Glomerular endothelial cell (primary cell): ENCODE results near the gene ADAM17. TPM values are rescaled to one million over a fixed set of nuclear protein-coding genes. Genes with fewer than 3 reads are reported as not detected.
A peak's percentile ranks its signal among the peaks of the same experiment; 100 is the strongest.
"Not testable (repeated sequence)": the region's sequence is repeated elsewhere in the genome, so short reads cannot be mapped to it uniquely, and the experiment has no call there.

Source experiments
- DNase-seq: peaks from one replicate; pipeline ENCODE4 v3.0.0-alpha.2; 2011; ENCODE audit warnings: low read depth, low spot score; ENCODE audit errors: extremely low read depth
- total RNA-seq: library from RNA; depleted of rRNA; stranded (reverse); fragments of >200 nt; gene quantifications from 2 replicates; pipeline ENCODE4 v1.2.3, GENCODE V29; 2015

The ADAM17 gene
- total RNA-seq: 35.0 and 42.2 TPM in 2 replicates

DNA sequence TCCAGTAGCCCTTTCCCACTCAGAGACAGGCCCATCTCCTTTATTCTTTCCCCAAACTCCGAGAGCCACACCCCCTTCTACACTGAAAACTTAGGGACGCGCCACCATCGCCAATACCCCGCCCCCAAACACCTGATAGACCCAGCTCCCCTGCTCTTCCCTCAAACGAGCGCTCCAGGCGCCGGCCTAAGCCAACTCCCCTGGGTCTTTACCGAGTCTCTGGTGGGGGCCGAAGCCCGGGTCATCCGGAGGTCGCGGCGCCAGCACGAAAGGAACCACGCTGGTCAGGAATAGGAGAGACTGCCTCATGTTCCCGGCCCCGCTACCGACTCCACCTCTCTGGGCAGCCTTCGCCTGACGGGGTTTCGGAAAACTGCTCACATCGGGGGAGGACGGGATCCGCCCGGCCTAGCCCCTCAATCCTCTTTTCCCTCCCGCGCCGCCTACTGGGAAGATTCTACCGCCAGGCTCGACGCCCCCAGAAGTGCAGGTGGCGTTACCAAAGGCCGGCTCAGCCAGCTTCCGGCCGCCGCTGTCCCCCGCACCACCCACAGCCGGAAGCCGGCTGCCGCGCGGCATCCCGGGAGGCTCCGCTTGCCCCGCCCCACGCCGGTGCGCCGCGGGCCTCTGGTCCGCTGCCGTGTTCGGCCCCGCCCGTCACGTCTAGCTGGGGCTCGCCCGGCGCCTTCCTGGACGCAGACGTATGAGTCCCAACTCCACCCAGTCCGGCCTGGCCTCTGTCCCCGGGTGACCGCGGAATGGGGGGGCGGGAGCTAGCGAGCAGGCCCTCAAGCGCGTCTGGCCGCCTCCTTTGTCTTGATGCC is at the start of gene ADAM17:
ADAM17 (minus strand) TSS at position 534 of the 824 bp plus-strand sequence; CDS start at position 309, 225 bp downstream.
- no peak for DNase-seq

- DNase-seq: no peak
Measured at GRCh38 chr2:9602412-9602811, 46.8 kb upstream of the ADAM17 start.

GRCh38 chr2:9601397-9601796 is 45.8 kb upstream of the ADAM17 start:
- DNase-seq: no peak

DNA sequence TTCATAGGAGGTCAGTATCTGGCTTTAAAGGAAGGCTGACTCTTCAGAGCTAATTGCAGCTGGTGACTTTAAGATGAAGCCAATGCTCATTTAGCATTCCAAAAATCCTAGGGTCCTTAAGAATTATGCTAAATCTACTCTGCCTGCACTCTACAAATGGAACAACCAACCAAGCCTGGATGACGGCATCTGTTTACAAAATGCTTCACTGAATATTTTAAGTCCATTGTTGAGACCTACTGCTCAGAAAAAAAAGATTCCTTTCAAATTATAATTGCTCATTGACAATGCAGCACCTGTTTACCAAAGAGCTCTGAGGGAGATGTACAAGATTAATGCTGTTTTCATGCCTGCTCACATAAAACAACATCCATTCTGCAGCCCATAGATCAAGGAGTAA is 43.8 kb upstream of the ADAM17 start:
- no peak for DNase-seq

DNA sequence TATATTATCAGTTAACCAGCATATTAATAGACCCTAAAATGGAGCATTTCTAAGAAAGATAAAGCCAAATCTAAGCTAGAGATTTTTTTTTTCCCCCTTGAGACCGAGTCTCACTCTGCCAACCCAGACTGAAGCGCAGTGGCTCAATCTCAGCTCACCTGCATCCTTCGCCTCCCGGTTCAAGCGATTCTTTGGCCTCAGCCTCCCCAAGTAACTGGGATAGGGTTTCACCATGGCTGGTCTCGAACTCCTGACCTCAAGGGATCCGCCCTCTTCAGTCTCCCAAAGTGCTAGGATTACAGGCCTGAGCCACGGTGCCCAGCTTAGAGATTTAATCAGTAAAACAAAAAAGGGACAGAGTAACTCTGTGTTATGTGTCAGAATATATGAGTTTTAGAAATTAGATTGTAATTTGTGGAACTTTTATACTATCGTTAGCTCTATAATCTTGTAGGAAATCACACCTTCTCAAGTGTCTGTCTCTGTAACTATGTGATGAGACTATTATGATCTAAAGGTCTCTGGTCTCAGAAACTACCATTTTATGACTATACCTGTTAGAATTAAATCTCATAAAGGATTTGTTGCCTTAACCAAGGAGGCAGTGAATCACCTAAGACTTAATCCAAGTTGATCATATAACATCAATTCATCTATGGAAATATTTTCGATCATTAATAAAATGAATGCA is 41.1 kb upstream of the ADAM17 start:
- no peak for DNase-seq

DNA sequence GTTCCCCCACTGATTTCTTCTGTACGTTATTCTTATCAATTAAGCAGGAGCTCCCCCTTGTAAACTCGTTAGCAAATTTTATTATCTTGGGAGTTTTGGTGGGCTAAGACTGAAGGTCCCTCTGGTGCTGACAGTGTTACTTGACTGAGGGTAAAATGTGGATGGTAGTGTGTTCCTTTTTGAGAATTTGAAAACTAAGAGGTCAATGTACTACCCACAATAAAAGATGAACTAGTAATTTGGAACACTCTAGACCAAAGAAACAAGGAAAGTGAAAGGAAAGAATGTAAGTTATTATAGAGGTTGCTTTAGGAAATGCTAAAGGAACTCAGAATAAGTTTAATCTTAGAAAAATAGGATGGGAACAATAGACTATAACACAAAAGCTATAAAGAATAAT is 40.1 kb upstream of the ADAM17 start:
- DNase-seq: no peak

DNA sequence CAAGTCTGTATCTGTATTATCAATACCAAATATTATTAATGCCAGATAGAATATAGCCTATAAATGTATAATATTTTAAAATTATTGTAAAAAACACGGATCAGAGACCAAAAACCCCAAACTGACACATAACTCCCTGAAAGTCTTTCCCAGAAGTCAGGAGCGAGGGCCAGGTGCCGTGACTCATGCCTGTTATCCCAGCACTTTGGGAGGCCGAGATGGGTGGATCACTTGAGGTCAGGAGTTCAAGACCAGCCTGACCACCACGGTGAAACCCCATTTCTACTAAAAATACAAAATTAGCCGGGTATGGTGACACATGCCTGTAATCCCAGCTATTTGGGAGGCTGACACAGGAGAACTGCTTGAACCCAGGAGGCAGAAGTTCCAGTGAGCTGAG is 39.6 kb upstream of the ADAM17 start:
- DNase-seq: not testable (repeated sequence)

GRCh38 chr2:9594366-9595054 is 38.9 kb upstream of the ADAM17 start:
- DNase-seq: peak; percentile 20

DNA sequence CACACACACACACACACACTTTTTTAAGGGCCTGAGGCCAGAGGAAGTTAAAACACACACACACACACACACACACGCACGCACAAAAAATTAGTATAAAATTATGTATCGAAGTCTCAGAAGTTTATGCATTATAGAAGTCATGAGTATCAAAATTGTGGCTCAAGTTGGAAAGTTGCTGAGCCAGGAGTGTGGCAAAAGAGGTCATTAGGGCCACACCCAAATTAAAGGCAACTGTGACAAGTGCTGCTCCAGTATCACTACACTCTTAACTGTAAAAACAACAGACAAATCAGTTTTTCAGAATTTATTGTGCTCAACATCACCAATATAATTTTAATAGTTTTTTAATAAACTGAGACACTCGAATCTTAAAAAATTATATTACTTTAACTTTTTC is 38.3 kb upstream of the ADAM17 start:
- no peak for DNase-seq

DNA sequence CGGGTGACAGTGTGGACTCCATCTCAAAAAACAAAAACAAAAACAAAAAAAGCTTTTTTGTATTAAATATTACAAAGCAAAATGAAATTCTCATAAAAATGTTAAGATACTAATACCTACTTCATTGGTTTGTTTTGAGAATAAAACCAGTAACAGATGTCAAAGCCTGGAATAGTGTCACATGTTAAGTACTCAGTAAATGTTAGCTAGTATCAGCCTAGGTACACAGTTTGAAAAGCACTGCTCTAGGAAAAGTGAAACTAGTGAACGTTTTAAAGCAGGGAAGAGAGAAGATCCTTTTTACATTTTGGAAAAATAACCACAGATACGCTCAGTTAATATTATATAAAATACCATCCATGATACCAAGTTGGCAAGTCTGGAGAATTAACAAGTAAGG is 37.1 kb upstream of the ADAM17 start:
- no peak for DNase-seq

DNA sequence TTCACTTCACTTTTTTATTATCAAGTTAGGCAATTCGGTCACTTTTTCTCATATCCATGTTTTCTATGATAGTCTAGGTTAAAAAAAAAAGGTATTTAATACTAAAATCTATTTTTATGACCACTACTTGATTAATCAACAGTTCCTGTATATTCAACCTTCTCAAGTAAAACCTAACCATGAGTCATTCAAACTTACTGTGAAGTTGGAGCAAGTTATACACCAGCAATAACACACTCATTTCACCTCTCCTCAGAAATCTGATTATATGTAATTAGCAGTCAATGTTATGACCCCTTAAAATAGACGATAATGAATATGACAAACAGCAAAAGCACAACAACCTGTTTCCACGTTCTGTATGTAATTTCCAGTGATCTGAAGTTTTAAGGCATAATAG is 35.0 kb upstream of the ADAM17 start:
- DNase-seq: no peak

- DNase-seq: no peak
Measured at GRCh38 chr2:9586465-9586864, 30.8 kb upstream of the ADAM17 start.

- DNase-seq: no peak
Measured at GRCh38 chr2:9585486-9585885, 29.9 kb upstream of the ADAM17 start.

GRCh38 chr2:9584902-9585301 is 29.3 kb upstream of the ADAM17 start:
- DNase-seq: not testable (repeated sequence)

DNA sequence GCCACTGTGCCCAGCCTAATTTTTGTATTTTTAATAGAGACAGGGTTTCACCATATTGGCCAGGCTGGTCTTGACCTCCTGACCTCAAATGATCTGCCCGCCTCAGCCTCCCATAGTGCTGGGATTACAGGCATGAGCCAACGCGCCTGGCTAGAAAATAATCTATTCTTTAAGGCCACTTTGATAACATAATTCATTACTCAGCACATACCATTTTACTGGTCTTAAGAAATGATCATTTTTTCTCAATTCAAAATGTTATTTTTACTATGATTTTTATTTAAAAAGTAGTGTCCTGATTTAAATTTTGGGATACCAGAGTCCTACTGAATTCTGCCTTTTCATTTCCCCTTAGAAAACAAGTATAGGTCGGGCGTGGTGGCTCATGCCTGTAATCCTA is 27.0 kb upstream of the ADAM17 start:
- no peak for DNase-seq

DNA sequence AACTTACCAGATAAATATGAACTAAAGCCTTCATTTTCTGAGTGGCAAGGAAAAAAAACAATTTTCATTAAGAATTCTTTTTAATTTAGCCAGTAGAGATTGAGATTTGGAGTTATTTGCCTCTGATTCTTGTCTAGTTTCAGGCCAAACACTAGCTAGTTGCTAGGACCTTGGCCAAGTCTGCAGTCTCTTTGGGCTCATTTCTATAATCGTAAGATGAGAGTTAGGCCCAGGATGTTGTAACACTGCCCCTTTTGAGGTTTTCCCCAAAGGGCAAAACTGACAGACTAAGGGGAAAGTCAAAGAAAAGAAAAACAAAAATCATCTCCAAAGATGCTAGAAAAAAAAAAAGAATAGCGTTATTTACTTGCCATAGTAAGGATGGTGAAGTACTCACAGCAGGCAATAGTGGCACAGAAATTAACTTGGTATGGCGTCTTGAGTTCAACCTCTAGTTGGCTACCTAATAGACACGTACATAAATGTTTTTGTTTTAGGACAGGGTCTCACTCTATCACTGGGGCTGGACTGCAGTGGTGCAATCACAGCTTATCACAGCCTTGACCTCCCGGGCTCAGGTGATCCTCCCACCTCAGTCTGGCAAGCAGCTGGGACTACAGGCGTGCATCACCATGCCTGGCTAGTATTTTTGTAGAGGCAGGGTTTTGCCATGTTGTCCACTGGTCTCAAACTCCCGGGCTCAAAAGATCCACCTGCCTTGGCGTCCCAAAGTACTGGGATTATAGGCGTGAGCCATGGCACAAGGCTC is 23.0 kb upstream of the ADAM17 start:
- no peak for DNase-seq

DNA sequence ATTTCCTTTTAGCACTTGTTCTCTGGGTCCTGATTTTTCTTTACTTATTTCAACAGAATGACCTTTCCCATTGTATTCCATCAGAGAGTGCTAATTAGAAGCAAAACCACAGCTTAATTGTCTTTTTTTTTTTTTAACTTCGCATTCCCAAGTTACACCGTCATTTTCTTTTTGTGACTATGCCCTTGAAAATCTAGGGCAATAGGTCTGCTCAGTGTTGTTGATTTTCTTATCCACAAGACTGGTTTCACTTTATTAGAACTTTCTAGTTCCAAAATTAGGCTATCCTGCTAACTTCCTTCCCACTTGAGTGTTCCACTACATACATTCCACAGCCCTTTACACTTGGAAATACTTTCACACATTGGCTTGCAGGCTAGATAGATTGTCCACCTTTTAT is 18.7 kb upstream of the ADAM17 start:
- DNase-seq: no peak

- DNase-seq: no peak
Measured at GRCh38 chr2:9573840-9574239, 18.2 kb upstream of the ADAM17 start.

GRCh38 chr2:9573013-9573720 is 17.5 kb upstream of the ADAM17 start:
- no peak for DNase-seq
